Measurements from ENCODE around the gene GNB1L.

Gene GNB1L

DNA sequence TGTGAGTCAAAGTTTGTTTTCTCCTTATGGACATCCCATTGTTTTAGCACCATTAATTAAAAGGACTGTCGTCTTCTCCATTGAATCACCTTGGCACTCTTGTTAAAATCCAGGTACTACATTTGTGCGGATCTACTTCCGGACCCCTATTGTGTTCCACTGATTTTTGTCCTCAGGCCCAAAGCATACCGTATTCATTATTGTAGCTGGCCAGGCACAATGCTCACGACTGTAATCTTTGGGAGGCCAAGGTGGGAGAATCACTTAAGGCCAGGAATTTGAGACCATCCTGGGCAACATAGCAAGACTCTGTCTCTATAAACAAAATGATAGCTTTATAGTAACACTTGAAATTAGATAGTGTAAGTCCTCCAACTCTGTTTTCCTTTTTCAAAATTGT lies 8.9 kb upstream of the GNB1L start:
- no peak for DNase-seq (ENCODE audit: low read depth in 2 of 2)

DNA sequence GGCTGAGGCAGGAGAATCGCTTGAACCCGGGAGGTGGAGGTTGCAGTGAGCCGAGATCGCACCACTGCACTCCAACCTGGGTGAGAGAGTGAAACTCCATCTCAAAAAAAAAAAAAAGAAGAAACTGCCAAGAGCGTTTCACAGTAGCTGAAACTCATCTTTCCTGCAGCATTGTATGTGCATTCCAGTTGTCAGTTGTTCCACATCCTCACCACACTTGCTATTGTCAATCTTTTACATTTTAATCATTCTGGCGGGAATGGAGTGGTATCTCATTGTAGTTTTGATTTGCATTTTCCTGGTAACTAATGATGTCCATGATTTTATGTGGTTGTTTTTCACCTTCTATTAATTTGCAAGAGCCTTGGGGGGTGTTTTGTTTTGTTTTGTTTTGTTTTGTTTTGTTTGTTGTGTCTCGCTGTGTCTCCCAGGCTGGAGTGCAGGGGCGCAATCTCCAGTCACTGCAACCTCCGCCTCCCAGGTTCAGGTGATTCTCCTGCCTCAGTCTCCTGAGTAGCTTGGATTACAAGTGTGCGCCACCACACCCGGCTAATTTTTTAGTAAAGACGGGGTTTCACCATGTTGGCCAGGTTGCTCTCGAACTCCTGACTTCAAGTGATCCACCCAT lies 8.1 kb upstream of the GNB1L start:
- no peak for DNase-seq (ENCODE audit: low read depth in 2 of 2)

DNA sequence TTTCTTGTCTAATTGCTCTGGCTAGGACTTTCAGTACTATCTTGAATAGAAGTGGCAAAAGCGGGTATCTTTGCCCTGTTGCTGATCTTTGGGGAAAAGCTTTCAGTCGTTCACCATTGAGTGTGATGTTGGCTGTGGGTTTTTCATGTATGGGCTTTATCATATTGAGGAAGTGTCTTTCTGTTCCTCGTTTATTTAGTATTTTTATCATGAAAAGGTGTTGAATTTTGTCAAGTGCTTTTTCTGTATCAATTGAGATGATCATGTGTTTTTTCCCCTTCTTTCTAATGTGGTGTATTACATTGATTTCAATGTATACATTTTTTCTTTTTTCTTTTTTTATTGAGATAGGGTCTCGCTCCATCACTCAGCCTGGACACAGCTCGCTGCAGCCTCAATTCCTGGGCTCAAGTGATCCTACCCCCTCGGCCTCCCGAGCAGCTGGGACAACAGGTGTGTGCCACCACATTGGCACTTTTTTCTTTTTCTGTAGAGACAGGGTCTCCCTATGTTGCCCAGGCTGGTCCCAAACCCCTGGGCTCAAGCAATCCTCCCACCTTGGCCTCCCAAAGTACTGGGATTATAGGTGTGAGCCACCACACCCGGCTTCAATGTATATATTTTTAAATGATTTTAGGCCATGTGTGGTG lies 5.3 kb upstream of the GNB1L start:
- no peak for DNase-seq (ENCODE audit: low read depth in 2 of 2)

DNA sequence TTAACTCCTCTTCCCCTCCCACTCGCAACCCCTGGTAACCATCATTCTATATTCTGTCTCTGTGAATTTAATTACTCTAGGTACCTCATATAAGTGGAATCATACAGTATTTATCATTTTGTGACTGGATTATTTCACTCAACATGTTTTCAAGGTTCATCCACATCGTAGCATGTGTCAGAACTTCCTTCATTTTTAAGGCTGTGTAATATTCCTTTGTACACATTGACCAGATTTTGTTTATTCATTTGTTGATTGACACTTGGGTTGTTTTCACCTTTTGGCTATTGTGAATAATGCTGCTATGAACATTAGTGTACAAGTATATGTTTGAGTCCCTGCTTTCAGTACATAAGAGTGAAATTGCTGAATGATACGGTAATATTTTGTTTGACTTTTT lies 2.7 kb upstream of the GNB1L start:
- no peak for DNase-seq (ENCODE audit: low read depth in 2 of 2)

DNA sequence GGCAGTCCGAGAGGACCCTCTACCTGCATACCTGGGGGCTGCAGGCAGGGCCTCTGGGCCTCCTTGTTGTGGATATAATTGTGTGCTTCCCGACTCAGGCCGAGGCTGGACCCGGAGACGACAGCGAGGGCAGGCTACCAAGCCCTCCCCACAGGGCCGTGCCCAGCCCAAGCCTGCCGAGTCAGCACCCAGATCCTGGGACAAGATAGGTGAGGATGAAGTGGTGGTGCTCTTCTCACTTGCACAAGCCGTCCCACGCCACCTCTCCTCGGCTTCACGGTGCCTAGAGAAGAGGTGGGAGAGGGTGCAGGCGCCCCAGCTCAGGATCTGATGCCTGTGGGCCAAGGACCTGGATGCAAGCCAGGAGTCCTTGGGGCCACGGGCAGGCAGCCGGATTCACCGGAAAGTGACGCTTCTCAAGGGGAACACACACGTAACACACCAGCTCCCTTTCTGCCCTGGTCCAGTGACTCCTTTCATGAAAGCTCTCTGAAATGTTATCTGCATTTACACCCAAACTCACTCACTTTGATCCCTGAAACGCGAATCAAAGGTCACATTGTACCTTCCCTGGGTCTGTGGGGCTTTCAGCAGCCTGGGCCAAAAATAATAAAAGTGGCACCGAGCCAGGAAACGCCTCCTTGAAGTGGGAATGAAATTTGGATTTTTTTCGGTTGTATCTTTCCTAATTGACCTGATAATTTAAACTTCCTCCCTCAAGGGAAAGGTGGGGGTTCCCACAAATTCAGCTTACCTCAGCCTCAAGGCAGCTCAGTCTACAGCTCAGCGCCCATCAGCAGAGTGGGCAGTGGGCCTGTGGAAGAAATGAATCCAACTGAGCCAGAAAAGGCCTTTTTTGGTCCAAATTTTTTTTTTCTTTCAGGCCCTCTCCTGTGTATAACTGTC lies 1.1 kb upstream of the GNB1L start:
- DNase-seq (ENCODE audit: low read depth in 2 of 2): peak; percentile 61 to 62

DNA sequence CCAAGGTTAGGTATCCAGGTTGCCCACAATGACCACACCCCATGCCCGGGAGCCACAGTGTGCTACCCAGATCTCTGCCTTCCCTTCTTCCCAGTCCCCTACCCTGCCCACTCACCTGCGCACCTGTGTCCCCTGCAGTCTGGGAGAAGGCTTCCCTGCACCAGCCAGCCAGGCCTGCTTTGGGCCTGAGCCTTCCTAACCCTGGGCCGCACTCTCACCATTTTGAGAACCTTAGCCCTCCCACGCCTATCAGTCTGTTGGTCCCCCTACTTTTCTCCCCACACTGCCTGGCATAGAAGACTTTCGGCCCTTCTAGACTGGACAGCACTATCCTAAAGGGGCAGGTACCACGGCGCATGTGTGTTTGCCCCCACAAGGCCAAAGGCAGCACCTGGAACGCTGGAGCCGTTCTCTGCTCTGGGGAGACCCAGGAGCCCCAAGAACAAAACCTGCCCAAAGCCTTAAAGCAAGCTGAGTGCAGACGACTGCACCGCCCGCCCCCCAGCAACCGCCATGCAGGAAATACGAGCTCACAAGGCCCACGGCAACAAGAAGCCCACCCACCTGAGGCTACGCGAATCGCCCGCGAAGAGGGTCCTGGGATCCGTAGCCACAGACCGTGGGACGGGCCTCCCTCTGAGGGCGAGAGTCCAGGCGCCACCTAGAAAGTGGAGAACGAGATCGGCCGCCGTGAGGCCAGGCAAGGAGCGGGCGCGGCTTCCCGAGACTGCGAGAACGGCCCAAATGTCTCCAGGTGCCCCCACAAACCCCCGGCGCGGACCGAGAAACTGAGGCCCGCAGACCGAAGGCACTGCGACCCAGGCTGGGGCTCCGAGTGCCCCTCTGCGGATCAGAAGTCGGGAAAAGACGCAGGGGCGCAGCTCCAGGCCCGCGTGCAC lies 546 bp downstream of the GNB1L start:
- no peak for DNase-seq (ENCODE audit: low read depth in 2 of 2)

DNA sequence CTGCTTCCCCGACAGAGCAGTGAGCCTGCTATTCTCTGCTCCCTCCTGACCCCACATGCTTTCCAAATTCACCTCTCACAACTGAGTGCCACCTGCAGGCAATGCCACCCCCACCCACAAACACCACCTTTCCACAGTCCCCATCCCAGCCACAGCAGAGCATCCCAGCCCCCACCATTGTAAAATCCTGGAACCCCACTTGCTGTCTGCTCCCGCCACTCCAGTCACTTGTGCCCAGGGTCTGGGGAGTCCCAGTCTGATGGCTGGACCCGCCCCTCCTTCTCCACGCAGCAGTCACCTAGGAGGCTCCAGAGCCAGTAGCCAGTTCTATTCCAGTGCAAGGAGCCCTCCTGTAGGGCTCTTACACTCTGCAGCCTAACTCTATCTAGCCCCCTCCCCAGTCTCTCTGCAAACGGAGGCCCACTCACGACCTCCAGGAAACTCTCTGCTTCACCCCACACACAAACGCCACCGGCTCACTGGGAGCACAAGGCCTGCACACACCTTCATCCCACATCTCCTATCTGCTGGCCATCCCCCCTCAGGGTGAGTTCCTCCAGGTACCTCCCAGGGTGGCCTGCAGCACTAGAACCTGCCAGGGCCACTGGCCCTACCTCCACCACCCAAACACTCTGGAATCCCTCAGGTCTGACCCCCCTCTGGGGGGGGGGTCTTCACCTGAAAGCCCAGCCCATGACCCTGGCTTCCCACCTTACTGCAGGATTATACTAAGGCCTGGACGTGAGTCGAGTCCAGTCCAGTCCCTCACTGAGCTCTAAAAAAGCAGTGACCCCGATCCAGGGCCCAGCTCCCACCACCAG lies 1.4 kb downstream of the GNB1L start:
- DNase-seq (ENCODE audit: low read depth in 2 of 2): no peak

DNA sequence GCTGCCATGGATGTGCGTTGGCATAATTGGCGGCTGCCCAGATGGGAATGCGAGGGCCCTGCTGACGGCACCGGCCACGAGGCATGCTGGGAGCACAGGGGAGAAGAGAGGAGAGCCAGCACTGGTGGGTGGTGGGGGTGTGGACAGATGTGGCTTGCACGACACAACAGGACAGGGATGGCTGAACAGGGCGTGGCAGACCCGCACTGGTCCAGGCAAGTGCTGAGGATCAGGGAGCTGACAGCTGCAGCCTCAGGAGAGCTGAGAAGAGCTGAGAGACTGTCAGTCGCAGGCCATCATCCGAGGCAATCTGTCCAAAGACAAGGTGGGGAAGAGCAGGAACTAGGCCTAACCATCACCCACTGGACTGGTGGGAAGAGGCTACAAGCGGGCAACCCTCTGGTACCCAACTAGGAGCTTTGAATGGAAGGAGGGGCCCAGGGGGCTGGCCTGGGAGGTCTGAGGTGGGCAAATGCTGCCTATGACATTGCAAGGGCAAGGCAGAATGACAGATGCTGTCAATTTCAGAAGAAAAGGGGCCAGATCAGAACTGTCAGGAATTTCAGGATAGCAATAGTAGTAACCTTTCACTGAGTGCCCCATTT lies 2.4 kb downstream of the GNB1L start:
- no peak for DNase-seq (ENCODE audit: low read depth in 2 of 2)

DNA sequence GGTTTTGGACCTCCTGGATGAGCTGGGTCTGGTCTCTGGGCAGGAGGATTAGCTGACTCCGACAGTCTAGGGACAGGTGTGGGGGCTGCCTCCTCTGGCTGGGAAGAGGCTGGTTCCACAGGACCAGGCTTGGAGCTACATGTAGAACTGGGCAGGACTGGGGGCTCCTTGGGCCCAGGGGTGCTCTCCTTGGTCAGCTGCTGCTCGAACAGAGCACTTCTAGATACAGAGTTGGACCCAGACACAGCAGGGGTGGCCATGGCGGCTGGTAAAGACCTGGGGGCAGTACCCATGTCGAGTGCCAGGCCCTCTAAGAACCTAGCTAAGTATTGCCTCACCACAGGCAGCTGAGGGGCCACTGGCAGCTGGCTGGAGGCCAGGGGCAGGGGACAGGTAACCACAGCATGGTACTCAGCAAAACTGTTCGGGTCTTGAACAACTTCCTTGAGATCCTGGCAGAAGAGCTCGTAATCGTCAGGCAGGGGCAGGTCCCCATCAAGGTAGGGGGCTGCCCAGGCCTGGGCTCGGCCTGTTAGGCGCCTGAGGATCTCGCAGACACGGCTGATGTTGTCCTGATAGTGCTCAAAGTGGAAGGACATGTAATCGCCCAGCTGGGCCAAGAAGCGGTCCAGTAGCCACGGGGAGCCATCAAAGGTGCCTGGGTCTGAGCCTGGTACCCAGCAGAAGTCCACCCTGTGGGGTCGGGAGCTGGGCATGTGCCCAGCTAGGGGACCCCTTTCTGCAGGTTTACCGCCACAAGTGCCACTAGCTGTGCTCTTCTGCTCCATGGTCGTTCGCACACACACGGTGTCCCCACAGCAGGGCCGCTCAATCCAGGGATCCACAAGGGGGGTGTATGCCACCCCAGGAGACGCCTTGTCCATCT lies 3.1 kb downstream of the GNB1L start:
- no peak for DNase-seq (ENCODE audit: low read depth in 2 of 2)

DNA sequence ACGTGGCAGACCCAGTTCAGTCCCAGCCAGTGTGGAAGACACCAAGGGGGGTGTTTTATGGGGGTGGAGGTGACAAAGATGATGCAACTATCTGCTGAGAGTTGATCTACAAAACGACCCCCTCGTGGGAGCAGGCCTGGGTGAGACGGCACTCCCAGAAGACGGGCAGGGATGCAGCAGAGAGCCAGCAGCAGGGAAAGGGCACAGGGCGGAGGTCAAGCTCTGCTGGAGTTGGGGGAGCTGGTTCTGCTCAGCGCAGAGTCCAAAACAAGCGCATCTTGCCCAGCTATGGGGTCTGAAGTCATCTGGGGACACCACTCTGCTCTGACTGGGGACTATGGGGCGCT lies 3.9 kb downstream of the GNB1L start:
- no peak for DNase-seq (ENCODE audit: low read depth in 2 of 2)

DNA sequence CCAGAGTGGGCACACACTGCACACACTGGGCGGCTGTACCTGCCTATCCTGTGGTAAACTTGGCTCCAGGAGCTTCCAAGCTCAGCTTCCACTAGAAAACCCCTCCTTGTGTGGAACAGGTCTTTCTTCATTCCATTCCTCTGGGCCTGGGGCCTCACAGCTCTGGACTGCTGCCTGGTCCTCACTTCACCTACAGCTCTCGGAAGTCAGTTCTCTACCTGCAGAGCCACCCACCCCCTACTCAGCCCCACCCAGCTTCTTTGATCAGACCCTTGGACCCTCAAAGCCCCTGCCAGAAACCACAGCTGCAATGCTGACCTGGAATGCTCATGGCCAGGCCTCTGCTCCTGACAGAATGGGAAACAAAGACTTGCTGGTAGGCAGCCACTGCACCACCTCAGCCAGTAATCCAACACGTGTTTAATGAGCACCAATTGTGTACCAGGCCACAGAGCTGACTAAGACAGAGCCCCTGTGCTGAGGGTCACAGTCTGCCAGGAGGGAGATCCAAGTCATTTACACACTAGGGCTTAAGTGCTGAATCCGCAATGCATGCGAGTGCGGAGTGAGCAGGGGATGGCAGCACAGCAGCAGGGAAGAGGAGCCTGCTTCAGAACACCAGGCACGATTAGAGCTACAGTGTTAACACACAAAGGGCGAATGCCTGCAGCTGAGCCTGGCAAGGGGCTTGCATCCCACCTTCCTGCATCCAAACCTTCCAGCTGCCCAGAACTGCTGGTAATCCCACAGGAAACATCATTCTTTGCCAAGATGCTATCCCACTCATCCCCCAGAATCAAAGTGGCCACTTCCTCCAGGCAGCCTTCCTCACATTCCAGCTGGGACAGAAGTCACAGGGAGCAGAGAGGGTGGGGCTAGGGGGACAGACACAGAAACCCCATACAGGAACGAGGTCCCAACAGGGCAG lies 4.6 kb downstream of the GNB1L start:
- DNase-seq (ENCODE audit: low read depth in 2 of 2): no peak

DNA sequence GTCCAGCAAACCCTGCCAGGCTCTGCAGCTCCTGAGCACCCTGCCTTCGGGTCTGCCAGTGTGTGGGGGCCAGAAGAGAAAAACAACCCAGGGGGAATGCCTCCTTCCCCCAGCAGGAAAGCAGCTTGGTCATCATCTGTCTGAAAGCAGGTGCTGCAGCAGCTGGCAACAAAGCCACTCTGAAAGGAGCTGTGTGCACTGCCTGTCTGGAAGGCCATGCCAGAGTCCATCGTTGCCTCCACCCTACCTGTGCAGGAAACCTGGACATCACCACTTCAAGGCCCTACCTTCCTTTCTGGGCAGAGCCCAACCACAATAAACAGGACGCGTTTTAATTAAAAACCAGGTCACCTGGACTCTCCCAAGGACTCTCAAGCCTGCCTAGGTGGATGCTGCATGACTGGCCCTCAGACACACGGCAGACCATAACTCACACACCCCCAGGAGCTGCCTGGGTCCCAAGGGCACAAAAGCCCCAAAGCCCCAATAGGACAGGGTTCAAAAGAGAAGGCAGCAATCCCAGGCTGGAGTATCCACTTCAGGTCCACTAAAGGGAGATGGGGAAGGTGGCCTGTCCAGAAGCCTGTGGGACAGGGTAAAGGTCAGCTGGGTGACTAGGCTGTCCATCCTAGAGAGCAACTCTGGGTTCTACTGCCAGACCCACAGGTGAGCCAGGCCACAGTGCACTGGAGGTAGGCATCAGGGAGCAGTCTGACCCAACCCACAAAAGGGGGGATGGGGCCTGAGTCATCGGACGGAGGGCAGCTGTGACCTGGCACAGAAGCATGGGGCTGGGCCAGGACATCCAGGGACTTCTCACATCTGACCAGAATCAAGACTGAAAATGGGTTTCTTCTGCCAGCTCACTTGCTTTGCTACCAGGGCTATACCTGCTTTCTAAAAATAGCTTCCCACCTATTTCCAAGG lies 6.1 kb downstream of the GNB1L start:
- no peak for DNase-seq (ENCODE audit: low read depth in 2 of 2)

DNA sequence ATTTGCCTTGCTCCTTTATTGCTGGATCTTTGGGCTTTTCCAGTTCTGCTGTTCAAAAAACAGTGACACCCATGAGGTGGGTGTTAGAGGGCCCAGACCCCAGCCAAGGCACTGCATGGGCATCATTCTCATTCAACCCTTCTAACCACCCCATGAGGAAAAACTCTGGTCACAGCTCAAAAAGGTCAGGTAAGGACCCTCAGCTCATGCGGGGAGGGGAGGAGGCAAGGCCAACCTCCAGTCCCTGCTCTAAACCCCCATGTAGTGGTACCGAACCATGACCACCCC lies 7.4 kb downstream of the GNB1L start:
- no peak for DNase-seq (ENCODE audit: low read depth in 2 of 2)

DNA sequence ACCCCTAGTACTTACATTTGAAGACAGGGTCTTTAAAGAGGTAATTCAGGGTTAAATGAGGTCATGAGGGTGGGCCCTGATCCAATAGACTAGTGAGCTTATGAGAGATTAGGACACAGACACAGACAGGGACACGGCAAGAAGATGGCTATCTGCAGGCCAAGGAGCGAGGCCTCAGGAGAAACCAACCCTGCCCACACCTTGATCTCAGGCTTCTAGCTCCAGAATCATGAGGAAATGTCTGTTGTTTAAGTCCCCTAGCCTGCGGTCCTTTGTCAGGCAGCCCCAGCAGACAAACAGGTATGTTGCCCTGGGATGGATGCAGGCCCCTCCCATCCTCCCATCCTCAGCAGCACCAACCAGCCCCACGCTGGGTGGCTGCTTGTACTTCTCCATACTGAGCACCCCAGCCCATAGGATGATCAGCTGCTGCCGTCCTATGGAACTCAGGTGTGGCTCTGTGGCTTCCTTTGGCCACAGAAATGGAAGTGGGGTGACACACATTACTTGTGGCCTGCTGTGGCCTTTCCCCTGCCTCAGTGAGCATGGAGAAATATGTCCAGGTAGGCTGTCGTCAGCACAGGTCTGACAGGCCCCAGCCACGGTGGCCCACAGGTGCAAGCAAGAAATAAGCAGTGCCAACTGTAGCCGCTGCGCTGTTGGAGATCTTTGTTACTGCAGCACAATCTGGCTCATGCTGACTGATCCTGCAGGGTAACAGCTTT lies 7.9 kb downstream of the GNB1L start:
- no peak for DNase-seq (ENCODE audit: low read depth in 2 of 2)

DNA sequence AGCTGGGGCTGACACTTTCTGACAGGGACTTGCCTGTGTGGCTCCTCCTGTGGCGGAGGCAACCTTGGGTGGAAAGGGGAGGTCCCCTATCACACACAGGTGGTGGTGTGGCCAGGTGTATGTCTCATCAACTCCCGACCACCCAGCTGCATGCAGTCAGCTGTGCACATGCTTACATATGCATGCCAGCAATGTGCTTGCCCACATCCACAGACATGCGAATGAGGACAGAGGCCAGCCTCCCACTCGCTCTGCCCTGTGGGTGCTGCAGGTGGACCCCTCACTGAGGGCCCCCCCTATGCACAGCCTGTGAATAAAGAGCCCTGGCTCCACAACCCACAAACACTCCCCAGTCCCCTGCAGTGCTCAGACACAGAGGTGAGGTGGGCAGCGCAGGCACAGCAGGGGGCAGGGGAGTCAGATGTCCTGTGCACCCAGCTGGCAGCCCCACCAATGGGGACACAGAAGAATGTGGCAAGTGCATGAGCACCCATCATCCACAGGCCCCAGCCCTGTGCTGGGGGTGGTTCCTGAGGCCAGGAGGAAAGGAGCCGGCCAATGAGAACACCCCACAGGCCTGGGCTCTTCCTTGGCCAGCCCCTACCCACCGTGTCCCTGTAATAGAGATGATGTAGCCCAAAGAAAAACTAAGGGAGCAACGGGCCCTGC lies 9.5 kb downstream of the GNB1L start:
- DNase-seq (ENCODE audit: low read depth in 2 of 2): no peak

DNA sequence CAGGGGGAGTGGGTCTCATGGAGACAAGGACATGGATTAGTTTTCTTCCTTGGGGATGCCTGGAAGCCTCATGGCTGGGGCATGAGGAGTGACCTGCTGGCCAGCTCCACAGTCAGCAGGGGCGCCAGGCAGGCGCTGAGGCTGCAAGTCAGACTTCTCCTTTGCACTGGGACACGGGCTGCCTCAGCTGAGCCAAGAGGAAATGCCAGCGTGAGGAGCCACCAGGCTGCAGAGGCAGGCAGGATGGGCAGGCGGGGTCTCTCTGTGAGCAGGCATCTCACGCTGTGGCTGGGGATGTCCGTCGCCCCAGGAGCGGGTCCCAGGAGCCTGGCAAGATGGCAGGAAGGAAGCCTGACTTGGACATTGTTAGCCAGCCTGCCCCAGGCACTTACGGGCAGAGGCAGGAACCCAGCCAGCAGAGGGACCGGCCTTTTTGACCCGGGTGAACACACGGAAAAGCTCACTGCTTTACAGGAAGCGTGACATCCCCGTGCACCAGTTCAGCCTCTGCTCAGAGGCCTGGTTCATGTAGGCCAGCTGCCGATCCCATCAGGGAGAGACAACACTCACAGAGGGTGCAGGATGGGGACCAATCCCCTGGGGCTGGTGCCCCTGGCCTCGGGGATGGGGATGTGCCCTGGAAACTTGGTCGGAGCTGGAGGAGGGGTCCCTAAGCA lies 10.2 kb downstream of the GNB1L start:
- no peak for DNase-seq (ENCODE audit: low read depth in 2 of 2)

All from stimulated activated CD4-positive, alpha-beta T cell treated with anti-CD3 and anti-CD28 coated beads, Interleukin-4, amount 100 ng/mL, for 48 hours (primary cell).